Occipital lobe (tissue), 2 donors: ENCODE data around the gene NFASC. TPM values are rescaled to one million over a fixed set of nuclear protein-coding genes. Genes with fewer than 3 reads are reported as not detected.

Experiments
- DNase-seq: peaks from one replicate; lab custom pipeline; 2025; lab: John Stamatoyannopoulos, UW
- total RNA-seq: library from RNA; depleted of rRNA; stranded (reverse); fragments of >200 nt; gene quantifications from one replicate; pipeline ENCODE4 v1.2.3, GENCODE V29; 2014

Gene NFASC
- total RNA-seq, 1 donor from 2014 or later: 32.4 TPM

DNA sequence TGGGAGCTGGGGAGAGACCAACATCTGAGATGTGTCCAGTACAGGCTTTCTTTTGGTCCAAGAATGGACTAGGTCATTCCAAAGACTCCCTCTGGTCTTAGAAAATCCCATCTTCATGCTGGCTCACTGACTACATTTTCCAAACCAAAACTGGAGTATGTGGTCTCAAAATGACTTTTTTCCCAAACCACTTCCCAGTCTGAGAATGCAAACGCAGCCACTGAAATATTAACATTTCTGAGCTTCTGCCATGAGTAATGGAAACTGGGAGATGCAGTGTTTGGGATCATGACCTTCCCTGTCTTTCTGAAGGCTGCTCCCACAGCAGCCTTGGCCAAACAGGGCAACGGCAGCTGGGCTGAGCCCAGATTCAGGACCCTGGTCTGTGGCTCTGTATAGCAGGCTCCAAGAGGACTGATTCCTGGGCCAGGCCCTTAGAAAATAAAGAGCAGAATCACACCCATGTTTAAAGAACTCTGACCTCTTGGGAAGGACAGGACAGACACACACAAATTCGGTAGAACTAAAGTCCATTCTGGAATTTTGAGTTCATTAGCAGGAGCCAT is 110.3 kb downstream of the NFASC start:
- no peak for DNase-seq

DNA sequence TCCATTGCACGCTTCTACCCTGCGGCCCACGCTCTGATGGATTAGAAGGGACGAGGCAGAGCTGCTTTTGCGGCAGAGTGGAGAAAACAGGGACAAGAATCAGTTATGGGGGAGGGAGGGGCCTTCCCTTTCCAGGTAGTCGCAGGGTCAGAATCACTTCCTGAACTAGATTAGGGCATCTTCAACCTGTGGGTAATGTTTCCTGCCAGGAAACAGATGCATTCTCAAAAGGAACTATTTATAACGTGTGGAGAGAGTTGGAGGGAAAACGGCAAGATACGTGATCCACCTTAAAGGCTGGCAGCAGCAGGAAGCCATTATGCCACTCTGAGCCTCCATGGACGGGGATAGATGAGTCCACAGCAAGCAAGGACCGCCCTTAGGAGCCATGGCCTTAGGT is 112.5 kb downstream of the NFASC start:
- DNase-seq: no peak

DNA sequence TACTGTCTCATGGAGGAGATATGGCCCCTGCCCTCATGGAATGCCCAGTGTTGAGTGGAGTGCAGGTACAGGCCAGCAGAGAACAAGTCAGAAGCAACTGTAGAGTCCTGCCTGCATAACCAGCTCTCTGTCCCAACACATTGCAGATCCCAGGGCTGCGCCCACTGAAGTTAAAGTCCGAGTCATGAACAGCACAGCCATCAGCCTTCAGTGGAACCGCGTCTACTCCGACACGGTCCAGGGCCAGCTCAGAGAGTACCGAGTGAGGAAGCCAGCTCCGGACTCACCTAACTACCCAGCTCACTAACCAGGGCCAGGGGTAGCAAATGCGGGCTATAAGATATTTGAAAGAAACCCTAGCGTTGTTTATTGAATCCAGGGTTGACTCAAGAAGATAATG is 113.2 kb downstream of the NFASC start:
- no peak for DNase-seq

DNA sequence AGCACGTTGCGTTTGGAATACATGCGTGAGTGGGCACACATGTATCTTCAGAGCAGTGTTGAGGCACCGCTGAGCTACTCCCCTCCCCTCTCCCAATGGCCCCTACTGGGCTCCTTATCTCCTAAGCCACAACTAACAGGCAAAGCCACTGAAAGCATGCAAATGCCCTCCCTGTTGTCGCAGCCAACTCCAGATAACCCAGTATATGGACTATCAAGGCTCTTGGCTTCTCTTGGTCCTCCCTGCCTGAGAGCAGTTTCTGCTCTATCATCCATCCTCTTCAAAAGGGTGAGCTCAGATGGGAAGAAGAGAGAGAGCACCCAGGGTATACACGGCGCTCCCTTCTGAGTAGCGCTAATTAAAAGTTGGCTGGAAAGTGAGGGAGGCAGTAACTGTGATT is 113.8 kb downstream of the NFASC start:
- DNase-seq: no peak

DNA sequence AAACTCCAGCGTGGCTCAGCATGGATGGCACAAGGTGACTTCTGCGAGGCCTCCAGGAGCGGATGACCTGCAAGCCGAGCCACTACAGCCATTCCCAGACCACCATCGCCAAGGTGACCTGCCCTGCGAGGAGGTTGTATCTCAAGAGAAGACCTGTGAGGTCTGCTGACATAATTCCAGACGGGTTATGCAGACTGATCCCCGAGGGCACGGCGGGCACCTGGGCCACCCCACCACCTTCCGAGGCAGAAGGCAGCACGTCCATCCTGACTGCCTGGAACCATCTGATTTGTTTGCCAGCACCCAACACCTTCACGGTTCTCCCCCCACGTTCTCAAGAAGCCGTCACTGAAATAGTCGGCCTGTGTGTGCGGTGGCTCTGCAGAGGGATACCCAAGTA is 115.5 kb downstream of the NFASC start:
- DNase-seq: no peak

DNA sequence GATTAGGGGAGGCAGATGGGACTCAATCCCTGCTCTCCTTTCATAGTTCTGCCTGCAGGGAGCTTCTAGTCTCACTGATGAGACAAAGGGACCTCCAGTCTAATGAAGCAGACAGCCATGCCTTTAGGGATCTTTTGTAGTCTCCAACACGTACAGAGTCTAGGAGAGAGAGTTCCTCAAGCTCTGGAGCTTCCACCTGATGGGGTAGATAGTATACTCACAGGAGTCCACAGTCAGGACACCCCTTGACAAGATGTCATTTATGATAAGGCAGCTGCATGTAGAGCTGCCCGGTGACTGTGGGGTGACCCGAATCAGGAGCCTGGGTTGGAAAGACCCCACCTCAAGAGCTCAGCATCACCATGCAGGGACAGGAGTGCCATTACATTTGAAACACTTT is 117.0 kb downstream of the NFASC start:
- DNase-seq: no peak

DNA sequence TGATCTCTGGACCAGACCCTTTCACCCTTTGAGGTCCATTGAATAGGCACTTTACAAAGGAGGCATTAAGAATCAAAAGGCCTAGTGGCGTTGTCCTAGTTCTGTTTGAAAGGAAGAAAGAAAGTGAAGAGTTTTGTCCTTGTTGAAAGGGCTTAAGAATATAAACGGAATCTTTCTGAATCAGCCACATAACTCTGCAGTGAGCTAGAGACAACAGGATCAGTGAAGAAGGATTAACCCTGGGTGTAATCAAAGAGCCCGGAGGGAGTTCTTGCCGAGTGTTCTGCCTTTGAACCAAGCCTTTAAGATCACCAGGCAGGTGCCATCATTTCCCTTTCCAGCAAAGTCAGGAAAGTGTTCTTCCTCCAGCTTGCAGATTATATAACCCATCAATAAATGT is 117.5 kb downstream of the NFASC start:
- no peak for DNase-seq

DNA sequence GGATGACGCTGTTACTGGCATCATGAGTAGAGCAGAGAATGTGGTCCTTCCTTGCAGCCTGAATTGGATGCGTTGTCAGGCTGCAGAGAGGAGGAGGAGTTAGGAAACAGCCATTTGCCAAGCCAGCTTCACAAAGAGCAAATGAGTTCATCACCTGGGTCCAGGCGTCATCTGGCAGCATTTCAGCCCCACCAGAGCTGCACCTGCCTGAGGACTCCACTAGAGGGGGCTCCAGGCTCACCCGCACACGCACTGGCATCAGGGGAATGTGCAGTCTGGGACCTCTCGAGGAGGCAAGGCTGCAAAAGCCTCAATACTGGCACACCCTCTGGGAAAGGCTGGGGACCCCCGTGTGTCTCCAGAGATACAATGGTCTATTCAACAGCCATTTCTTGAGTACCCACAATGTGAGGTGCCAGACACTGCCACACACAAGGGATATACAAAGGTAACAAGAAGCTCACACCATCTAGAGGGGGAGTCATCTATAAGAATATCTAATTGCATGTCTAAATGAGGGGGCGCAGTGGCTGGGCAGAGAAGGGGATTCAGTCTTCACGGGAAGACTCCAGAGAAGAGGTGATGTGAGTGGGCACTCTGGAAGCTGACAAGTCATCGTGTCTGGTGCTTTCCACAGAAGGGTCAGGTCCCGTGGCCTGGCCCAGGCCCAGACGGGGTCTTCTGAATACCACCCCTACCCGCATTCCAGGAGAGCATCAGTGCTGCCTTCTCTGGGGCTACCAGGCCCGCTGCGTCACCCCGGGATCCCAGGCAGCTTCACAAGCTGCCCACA is 118.8 kb downstream of the NFASC start:
- peak; percentile 90 for DNase-seq

DNA sequence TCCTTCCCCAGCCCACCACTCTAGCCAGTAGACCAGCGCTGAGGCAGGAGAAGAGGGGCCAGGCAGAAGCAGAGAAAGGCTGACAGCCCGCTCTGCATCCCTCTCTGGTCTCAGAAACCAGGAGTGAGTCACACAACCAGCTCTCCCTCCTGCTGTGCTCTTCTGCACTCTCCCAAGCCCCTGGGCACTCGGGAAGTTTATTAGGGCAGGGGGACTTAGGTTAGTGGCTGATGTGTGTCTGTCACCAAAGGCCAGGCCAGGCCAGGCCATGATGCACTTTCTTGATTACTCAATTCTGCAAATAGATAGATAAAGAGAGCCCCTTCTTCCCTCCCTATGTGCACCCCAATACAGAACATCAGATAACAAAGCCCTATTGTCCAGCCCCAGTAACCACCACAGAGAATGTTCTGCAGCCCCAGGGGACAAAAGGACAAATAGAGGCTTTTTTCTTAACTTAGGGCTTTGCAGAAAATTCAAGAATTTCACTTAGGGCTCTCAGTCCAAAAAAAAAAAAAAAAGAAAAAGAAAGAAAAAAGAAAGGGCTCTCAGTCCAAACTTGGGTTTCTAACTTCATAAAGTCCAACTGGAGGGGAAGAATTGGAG is 119.5 kb downstream of the NFASC start:
- DNase-seq: no peak

DNA sequence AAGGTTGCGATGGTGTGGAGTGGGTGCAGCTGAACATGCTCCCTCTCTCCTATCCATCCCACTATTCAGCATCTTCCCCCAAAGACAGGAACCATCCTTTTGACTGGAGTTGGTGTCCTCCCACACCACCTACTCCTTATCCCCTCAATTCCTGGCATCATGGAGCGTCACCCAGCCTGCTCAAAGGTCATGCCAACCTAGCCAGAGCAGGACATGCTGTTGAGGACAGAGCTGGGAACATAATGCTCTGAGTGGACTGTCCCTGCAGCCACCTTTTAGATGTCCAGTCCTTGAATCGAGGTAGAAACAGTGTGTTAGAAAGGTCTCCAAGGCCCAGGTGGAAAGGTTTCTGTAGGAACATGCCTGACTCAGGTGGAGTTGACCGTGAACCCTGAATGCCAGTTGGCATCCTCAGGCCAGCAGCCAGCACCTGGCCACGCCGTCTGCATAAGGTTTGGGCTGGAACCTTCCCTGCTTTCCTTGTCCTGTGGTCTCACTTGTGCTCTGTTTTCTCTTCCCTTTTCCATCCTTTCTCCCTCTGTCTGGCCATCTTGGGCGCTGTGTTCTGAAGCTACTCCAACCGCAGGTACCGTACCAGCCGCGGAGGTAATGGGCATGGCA is 120.2 kb downstream of the NFASC start:
- DNase-seq: no peak

DNA sequence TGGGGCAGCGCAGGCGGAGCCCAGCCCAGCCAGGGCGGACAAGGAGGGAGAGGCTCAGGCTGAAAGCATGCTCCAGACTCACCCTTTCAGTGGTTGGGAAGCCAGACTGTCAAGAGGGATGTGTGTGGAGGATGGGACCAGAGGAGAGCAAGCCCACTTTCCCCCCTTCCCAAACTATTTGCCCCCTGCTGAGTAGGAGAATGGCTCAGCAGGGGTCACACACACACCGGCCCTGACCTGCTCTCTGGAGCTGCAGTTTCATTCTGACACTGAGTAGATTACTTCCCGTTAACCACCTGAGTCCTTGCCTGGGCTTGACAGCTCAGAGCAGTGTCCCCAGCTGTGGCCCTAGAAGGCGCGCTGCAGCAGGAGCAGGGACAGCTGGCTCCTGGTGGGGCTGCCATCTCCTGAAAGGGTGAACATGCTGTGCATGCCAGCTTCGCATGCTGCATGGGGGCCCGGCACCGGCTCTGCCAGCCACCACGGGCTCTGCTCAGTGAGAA is 120.7 kb downstream of the NFASC start:
- DNase-seq: no peak

DNA sequence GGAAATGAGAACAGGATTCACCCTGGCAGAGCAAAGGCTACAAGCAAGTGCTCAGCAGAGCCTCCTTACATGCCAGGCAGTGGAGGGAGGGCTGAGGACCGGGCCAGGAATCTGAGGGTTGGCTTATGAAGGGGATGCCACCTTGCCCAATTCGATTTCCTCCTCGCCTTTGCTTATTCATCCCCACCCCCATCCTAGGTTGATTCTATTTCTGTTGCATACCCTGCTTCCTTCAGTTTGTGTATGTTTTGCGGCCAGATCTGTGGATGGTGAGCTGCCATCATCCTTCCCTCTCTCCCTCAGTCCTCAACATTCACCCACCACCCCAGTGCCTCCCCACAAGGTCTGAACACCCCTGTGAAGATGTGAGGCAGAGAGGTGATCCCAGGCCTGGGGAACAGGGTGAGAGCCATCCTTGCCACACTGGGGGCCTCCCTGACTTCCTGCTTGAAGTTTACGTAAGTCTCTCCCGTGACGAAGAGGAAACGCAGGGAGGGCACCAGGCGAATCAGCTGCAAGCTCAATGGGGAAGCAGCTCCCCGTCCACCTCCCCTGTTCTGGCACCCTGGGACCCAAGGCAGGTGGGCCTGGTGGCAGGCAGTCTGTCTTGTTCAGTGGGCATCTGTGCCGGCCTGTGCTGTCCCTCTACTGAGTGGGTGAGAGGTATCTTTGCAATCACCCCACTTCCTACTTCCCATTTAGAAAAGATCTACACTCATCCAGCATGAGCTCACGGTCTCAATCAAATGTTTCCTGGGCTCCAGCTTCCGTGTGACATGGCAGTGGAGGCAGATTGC is 121.7 kb downstream of the NFASC start:
- DNase-seq: no peak

DNA sequence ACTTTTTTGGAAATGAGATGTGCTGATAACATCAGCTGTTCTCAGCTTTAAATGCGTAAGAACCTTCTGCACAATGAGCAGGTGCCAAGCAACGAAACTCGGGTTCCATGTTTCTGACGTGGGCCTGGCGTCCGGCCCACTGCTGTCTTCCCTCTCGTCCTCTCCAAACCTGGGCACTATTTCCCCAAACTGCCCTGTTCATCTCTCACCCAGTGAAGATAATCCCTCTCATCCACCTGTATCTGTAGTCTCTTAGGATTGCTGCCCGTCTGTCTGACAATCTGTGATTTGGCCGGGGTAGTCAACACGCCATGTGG is 122.3 kb downstream of the NFASC start:
- no peak for DNase-seq

DNA sequence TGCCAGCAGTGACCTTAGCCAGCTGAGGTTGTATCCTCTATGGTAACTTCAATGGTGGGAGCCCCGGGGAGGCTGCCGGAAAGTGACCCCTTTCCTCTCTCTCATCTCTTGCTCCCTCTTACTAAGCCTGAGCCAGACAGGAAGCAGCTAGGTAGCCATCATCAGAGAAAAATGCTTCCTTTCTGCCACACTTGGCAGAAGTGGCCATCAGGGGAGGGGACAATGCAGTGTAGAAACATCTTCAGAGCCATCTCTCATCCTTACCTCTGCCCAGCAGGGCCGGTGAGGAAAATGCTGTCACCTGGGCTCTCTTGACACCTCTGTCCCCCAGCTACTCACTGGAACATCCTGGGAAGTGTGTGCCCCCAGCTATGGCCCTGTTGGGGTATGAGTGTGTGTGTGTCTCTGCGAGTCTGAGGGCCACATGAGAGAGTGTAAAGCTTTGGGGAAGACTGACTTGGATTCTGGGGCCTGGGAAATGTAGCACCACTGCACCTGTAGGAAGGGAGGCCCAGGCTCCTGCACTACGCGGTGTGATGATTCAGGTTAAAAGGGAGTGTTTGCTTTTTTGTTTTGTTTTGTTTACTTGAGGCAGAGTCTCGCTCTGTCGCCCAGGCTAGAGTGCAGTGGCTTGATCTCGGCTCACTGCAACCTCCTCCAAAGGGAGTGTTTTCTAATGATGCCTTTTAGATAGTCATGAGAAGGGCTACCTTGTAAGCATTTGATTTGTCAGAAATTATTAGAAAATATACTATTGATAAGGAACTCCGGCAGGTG is 123.6 kb downstream of the NFASC start:
- no peak for DNase-seq

DNA sequence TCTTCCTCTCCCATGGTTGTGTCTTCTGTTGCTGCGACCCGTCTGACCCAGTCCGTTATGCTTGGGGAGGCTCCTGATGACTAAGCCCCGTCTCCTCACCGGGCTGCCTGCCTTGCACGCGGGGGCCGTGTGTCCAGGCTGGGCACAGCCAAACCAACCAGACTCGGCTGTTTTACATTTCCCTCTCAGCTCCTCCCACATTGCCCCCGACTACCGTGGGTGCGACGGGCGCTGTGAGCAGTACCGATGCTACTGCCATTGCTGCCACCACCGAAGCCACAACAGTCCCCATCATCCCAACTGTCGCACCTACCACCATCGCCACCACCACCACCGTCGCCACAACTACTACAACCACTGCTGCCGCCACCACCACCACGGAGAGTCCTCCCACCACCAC is 126.3 kb downstream of the NFASC start:
- peak; percentile 32 for DNase-seq

DNA sequence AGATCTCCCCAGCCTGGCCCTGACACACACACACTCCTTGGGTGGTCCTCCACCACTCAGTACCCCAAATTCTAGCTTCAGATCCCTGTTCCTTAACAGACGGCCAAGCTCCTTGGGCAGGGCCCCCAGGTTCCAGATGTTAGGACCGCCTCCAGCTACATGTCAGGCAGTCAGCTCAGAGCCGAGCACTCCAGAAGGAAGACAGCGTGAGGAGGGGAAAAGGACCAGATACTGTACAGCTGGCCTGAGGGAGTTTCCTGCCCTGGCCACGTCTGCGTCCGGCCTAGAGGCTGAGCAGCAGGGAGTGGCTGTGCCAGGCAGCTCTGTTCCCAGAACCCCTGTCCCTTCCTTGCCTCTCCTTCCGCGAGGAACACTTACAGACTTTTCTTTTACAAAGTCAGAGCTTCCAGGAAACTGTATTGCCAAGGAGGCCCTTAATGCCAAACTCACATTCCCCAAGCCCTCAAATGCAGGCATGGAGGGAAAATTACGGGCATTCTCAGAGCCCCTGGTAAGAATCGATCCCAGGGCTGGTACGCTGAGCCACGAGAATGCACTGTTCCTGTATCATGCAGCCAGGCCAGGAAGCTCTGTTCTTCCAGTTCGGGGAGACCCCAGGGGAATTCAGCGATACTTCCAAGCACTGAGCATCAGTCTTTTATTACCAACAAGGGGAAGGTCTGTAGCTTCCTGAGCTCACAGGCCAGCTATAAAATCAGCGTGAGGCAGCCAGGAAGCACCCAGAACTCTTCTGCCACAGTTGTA is 127.1 kb downstream of the NFASC start:
- no peak for DNase-seq

DNA sequence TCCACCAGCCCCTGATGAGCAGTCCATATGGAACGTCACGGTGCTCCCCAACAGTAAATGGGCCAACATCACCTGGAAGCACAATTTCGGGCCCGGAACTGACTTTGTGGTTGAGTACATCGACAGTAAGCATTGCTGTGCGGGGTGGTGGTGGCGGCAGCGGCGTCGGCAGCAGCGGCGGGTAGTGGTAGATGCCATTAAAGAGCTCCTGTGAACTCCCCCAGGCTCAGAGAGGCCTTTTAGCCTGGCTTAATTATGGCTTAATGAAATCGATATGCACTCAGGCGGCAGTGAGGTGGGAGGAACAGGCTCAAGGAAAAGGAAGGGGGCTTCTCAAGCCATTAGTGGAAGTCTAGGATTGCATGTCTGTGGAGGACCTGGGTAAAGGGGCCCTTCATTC is 130.5 kb downstream of the NFASC start:
- DNase-seq: no peak

DNA sequence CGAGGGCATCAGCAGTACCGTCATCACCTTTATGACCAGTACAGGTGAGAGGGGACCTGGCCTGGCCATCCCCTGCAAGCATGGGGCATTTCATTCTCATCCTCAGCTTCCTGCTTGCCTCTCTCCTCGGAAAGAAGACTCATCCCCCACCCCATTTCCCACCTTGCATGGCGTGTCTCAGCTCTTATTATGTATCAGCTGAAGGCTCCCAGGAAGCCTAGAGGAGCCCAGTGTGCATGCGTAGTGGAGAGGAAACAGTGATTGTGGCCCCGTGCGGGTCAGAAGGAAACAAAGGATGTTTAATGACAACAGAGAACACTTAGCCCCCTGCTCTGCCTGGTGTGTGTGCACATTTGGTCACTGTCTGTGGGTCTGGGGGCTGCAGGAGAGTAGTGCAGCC is 132.0 kb downstream of the NFASC start:
- no peak for DNase-seq

DNA sequence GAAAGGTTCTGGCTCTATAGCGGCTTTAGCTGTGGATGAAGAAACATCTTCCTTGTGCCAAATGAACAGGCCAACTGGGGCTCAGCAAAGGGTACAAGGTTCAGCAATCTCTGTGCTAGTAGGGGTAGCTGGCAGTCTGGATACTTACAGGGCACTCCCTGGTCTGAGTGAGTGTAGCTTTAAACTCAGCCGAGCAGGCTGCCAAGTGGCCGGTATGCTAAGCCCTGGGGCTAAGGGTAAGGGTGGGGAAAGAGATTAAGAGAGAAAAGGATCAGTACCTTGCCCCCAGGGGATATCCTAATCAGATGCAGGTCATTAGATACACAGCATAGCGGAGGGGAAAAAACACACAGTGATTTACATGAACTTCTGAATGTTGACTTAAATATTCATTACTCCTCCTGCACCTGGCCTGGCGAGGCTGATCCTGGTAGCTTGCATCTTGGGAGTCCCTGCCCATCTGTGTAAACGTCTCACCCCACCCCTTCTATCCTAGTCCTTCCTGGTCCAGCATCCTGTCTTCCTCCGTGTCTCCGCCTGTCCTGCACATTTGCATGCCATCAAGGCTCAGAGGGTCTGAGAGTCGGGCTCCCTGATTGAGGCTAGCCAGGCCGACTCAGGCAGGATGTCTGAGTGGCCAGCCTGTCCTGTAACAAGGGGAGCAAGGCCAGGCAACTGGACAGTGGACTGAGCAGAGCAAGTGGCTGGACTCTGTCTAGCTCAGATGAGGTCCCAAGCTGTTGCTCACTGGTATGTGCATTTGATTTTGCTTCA is 132.9 kb downstream of the NFASC start:
- no peak for DNase-seq
